Cardiac septum (tissue), 1 donor: Measurements from ENCODE around the gene MPPED2. TPM values are rescaled to one million over a fixed set of nuclear protein-coding genes. Genes with fewer than 3 reads are reported as not detected.
"Not testable (repeated sequence)": the region's sequence is repeated elsewhere in the genome, so short reads cannot be mapped to it uniquely, and the experiment has no call there.

Experiments used
- DNase-seq: peaks from one replicate; pipeline ENCODE4 v3.0.0-alpha.2; 2020; ENCODE audit warnings: low spot score
- intact Hi-C: fragments of 100-400 bp; cut with DNase I; formaldehyde crosslinking; loops from one replicate; pipeline ENCODE4 v1.14.0; 2022
- total RNA-seq: library from RNA; stranded (reverse); fragmentation: NEBNext Ultra II Directional; extraction: Animal tissue kit (Norgen Biotek cat#: 25700); gene quantifications from one replicate; pipeline ENCODE4 v1.2.1, GENCODE V29; 2021
- donor health status: DM: no; HTN: no; CAD: no.

Gene MPPED2
- total RNA-seq, 1 donor from 2014 or later, result 8.2 TPM

- intact Hi-C loops, result loop anchor here (10.0 kb wide), 1 partner anchor 227 kb away; no protein-coding TSS in a partner anchor
- DNase-seq, result no peak
These were observed 4.5 kb downstream of the MPPED2 start for GRCh38 chr11:30581675-30582074.

DNA sequence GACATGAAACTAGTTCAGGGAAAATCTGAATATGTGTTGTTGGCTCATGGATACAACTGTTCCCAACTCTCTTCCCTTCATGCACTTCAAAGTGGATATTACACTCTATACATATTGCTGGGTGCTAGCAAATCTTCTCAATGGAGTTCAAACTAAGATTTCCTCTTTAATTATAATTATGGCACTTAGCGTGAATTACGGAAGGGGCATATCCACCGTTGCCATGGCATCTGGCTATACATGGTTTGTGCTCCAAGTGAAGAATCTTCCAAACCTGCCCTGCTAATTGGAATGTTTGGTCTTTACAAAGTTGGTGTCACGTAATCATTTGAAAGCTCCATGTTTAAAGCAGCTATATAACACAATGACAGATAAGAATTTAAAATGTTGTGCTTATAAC is 5.6 kb downstream of the MPPED2 start:
- intact Hi-C loops, result loop anchor here (10.0 kb wide), 1 partner anchor 226 kb away; no protein-coding TSS in a partner anchor
- DNase-seq, result no peak

DNA sequence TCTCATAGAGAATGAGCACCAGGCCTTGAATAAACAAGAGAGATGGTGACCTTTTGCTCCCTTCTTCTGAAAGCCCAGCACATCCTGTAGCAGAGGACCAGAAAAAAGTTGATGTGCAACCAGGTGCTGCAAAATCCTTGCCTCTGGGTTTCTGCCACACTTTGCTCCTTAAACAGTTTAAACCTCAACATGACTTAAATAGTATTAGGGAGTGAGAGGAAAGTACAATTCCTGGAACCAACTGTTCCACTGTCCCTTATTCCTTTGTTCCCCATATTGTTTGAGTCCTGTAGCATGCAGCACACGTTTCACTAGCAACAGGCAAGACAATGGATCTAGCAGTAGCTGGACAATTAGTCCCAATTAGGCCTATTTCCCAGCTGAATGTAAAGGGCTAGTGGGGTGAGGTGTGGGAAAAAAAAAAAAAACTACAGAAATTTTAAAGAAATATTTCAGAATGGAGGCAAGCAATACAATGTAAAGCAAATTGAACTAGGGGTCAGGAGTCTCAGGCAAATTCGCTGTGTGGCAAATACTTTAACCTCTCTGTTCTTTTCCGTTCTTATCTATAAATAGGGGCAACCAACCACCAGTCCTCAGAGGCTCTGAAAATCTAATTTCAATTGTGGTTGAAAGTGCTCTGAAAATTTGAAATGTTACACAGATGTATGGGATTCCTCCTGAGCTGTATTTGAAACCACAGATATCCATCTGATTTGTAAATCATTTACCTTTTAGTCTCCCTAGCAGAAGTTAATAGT is 6.6 kb downstream of the MPPED2 start:
- DNase-seq, result no peak
- intact Hi-C loops, result loop anchor here (10.0 kb wide), 1 partner anchor 225 kb away; no protein-coding TSS in a partner anchor

DNA sequence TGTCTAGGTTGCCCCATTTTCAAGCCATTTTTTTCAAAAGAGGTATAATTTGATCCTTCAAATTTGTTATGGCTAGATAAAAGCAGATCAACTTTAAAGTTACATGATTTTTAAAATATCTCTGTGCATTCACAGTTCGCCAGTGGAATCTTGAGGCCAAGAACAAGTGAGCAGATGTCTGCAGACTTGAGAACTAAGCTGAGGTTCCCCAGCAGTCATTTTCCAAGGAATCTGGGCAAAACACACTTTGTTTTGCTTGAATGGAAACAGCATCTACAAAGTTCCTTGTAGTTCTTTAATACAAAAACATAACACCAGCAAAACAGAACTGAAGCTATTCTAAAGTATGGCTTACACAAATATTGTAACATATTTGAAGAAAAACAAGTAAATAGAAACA is 7.7 kb downstream of the MPPED2 start:
- no peak for DNase-seq
- intact Hi-C loops, result no loop called here

DNA sequence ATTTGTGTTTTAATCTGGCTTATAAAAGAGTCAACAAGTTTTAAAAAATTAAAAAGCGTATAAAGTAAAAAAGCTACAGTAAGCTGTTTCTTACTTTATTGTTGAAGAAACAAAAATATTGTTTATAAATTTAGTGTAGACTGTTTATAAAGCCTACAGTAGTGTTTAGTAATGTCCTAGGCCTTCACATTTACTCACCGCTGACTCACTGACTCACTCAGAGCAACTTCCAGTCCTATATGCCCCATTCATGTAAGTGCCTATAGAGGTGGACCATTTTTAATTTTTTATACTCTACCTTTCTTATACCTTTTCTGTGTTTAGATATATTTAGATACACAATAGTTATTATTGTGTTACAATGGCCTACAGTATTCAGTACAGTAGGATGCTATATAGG is 12.2 kb downstream of the MPPED2 start:
- intact Hi-C loops, result no loop called here
- no peak for DNase-seq

- no peak for DNase-seq
- intact Hi-C loops, result no loop called here
These were observed 17.2 kb downstream of the MPPED2 start for GRCh38 chr11:30568931-30569330.

GRCh38 chr11:30567644-30568043 is 18.5 kb downstream of the MPPED2 start:
- intact Hi-C loops, result no loop called here

GRCh38 chr11:30567120-30567519 is 19.0 kb downstream of the MPPED2 start:
- intact Hi-C loops, result no loop called here
- no peak for DNase-seq

More at GRCh38 chr11:30567644-30568043, 18.5 kb downstream of the MPPED2 start:
- DNase-seq, result no peak

DNA sequence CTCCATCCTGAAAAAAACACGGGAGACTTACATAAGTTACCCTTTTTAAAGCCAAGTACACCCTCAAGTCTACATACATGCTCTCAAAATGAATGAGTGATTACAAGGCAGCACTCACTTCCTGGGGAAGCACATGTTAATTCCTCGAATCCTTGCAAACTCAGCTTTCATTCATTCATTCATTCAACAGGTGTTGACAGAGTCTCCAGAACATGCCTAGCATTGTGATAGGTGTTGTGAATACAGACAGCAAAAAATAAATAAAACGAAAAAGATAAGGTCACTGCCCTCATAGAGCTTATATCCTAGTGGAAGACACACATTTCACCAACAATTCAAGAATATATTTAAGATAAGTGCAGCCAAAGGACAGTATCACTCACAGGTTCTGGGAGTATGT is 19.7 kb downstream of the MPPED2 start:
- intact Hi-C loops, result no loop called here
- DNase-seq, result no peak

GRCh38 chr11:30565027-30565426 is 21.1 kb downstream of the MPPED2 start:
- intact Hi-C loops, result no loop called here
- DNase-seq, result no peak

DNA sequence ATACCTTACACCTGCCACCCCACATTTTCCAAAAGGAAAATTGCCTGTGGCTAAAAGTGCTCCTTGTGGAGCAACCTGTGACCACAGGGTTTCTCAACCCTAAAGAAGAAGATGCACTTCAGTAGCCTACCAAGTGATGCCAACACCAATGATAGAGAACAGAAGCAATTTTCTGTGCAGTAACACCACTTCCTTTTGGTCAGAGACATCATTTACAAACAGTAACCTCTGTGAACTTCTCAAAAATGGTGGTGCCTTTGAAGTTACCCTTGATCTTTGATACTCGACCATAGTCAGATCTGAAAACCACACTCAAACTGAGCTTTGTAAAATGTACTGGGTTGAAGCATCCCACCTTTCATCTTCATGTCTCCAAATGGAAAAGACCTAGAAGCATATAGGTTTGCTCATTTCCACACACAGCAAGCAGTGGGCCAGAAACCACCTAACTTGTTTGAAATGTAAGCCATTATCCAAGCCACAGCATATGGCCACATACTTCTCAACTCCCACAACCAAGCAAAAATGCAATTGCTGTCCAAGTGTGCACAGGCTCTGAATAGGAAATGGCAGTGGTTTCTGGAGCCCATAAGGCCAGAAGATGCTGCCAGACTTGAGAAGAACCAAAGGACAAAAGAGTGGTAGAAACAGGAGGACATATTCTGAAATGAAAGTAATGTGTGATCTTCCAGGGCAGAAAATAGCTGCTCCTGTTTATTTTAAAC is 24.3 kb downstream of the MPPED2 start:
- intact Hi-C loops, result no loop called here
- DNase-seq, result no peak

GRCh38 chr11:30560206-30561106 is 25.7 kb downstream of the MPPED2 start:
- no peak for DNase-seq
- intact Hi-C loops, result no loop called here

DNA sequence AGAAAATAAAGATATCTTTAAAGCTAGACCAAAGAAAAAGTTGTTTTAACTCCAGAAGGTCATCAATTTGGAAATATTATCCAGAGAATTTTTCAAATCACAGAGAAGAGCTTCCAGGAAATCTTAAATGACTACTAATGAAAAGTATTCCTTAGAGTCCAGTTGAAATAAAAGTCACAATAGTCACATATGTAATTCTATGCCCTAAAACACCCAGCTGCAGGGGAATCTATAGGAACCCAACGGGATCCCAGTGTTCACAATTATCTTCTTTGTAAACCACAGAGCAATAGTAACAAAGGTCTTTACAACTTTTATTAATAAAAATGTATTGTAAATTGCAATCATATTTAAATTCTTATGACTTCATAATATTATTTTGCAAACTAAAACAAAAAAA is 27.1 kb downstream of the MPPED2 start:
- intact Hi-C loops, result no loop called here
- no peak for DNase-seq

DNA sequence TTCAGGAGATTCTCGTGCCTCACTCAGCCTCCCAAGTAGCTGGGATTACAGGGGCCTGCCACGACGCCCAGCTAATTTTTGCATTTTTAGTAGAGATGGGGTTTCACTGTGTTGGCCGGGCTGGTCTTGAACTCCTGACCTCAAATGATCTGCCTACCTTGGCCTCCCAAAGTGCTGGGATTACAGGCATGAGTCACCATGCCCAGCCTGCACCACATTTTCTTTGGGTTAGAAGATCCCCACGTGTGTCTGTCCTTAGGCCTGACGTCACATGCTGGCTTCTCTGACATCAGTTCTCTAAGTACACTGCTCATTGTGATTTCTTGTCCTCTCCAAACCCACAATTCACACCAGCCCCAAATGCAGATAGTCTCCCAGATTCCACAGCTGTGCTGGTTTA is 31.6 kb downstream of the MPPED2 start:
- DNase-seq, intact Hi-C loops: not testable (repeated sequence)

DNA sequence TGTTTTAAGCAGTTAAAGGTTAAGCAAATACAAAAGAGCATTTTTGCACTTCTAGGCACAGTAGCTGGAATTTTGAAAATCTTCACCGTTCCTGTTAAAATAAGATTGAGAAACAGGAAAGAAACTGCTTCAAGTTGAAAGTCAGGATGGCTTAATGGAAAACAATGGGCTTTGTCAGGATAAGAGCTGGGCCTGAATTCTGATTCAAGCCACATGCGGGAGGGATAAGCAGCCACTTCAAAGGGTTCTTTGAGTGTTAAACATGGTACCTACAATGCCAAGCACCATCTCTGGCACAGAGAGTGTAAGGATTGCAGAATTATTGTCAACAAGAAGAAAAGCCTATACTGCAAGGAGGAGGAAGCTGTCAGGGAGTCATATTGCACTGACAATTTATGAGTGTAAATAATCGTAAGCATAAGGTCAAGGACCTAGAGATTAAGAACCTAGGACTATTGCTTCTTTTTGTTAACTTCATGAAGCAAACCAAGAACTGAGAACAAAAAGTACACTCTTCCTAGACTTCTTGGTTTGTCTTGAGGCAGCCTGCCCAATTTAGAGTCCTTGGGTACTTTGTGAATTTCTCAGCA is 32.5 kb downstream of the MPPED2 start:
- intact Hi-C loops, result no loop called here

GRCh38 chr11:30552839-30553238 is 33.3 kb downstream of the MPPED2 start:
- intact Hi-C loops, result no loop called here
- no peak for DNase-seq

More for the DNA sequence above, 32.5 kb downstream of the MPPED2 start:
- no peak for DNase-seq

- intact Hi-C loops, result no loop called here
- no peak for DNase-seq
These were observed 36.1 kb downstream of the MPPED2 start for GRCh38 chr11:30550022-30550542.

DNA sequence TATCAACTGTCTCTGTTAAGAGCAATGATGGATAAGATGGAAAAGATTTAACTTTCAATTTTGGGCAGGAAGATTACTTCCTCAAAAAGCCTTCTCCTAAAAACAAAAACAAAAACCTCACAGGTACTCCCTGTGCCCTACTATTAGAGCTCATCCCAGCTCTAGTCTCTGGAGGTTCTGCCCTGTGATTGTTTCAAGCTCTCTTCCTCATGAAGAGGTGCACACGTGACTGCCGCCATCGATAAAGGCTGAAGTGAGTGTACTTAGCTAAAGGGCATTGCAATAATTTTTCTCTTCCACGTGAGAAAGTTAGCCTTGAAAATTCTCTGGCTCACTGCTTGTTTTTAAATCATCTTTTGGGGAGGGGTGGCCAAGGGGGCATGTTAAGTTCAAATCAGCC is 36.6 kb downstream of the MPPED2 start:
- no peak for DNase-seq
- intact Hi-C loops, result no loop called here

DNA sequence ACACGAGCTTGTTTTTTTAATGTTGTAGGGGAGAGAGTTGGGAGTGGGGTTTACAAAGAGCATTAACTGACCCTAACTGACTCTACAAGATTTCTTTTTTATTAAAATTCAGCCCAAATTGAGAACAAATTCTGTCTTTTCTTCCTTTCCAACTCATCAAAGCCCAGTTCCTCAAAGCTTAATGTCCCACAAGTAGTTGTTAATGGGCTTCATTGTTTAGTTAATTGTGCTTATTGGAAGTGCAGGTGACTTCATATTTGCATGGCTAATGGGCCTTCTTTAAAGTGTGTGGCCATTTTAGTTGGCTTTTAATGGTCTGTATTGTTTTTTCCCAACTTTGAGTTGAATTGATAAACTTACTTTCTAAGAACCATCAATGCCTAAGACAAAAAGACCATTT is 39.8 kb downstream of the MPPED2 start:
- DNase-seq, result no peak

More for the DNA sequence above, 39.8 kb downstream of the MPPED2 start:
- intact Hi-C loops, result no loop called here
